GM12872 (cell line): ENCODE data around the gene VOPP1.

Experiments
- CTCF ChIP-seq: IDR thresholded peaks from 3 replicates; pipeline ENCODE4 v1.5.1; 2011; ENCODE audit warnings: low read depth, mild to moderate bottlenecking, low read length, moderate library complexity; ENCODE audit not compliant: insufficient read depth

VOPP1 gene

GRCh38 chr7:55431898-55432297 is 140.4 kb downstream of the VOPP1 start:
- no peak for TF ChIP-seq CTCF

GRCh38 chr7:55429835-55430499 is 142.3 kb downstream of the VOPP1 start:
- no peak for TF ChIP-seq CTCF

GRCh38 chr7:55427800-55428199 is 144.5 kb downstream of the VOPP1 start:
- no peak for TF ChIP-seq CTCF

GRCh38 chr7:55427342-55427741 is 145.0 kb downstream of the VOPP1 start:
- TF ChIP-seq CTCF: no peak

- no peak for TF ChIP-seq CTCF
Observed at GRCh38 chr7:55426676-55427075, 145.6 kb downstream of the VOPP1 start.

GRCh38 chr7:55425141-55425752 is 147.1 kb downstream of the VOPP1 start:
- TF ChIP-seq CTCF: no peak

- TF ChIP-seq CTCF: no peak
Observed at GRCh38 chr7:55423891-55424290, 148.4 kb downstream of the VOPP1 start.
